Smooth muscle cell (in vitro differentiated cells): ENCODE measurements around the gene PHF10. TPM values are rescaled to one million over a fixed set of nuclear protein-coding genes. Genes with fewer than 3 reads are reported as not detected.

Experiments
- DNase-seq: peaks from one replicate; lab custom pipeline; 2025; ENCODE audit not compliant: unreplicated experiment; lab: John Stamatoyannopoulos, UW
- H2AFZ ChIP-seq: fragments of 200-600 bp; sonication (generic); 2 replicates; pipeline ENCODE4 v1.6.0; 2016; ENCODE audit warnings: antibody characterized with exemption, low read depth, mild to moderate bottlenecking
- H3F3A ChIP-seq: fragments of 200-600 bp; sonication (generic); 2 replicates; pipeline ENCODE4 v1.6.0; 2017; ENCODE audit warnings: antibody characterized with exemption, low read depth
- H3K27ac ChIP-seq: fragments of 200-600 bp; sonication (generic); 2 replicates; pipeline ENCODE4 v1.5.1; 2016; ENCODE audit warnings: low read depth, mild to moderate bottlenecking
- H3K27me3 ChIP-seq: fragments of 200-600 bp; sonication (generic); 2 replicates; pipeline ENCODE4 v1.6.1; 2016; ENCODE audit warnings: low read depth, mild to moderate bottlenecking
- H3K36me3 ChIP-seq: fragments of 200-600 bp; sonication (generic); 2 replicates; pipeline ENCODE4 v1.5.1; 2016; ENCODE audit warnings: low read depth
- H3K4me1 ChIP-seq: fragments of 200-600 bp; sonication (generic); 2 replicates; pipeline ENCODE4 v1.5.1; 2016; ENCODE audit warnings: low read depth
- H3K4me2 ChIP-seq: fragments of 200-600 bp; sonication (generic); 2 replicates; pipeline ENCODE4 v1.6.0; 2016; ENCODE audit warnings: mild to moderate bottlenecking
- H3K4me3 ChIP-seq: fragments of 200-600 bp; sonication (generic); 2 replicates; pipeline ENCODE4 v1.5.1; 2016; ENCODE audit warnings: mild to moderate bottlenecking
- H3K79me2 ChIP-seq: fragments of 200-600 bp; sonication (generic); 2 replicates; pipeline ENCODE4 v1.6.0; 2016; ENCODE audit warnings: low read depth, mild to moderate bottlenecking
- H3K9ac ChIP-seq: fragments of 200-600 bp; sonication (generic); 2 replicates; pipeline ENCODE4 v1.6.0; 2016; ENCODE audit warnings: low read depth
- H3K9me3 ChIP-seq: fragments of 200-600 bp; sonication (generic); replicated peaks from 2 replicates; pipeline ENCODE4 v1.5.1; 2016; ENCODE audit warnings: low read depth
- H4K20me1 ChIP-seq: fragments of 200-600 bp; sonication (generic); 2 replicates; pipeline ENCODE4 v1.6.0; 2016; ENCODE audit warnings: low read depth
- WGBS: methylation state at CpG from one replicate; pipeline ENCODE4 v1.1.7; 2016; ENCODE audit warnings: low lambda C conversion rate; 5-methylcytosine and 5-hydroxymethylcytosine counted together
- polyA plus RNA-seq: library from polyadenylated mRNA; unstranded; fragments of >200 nt; fragmentation: Nextera tagmentation; extraction: Ambion mirVana; gene quantifications from 2 replicates; pipeline ENCODE4 v1.2.1, GENCODE V29; 2016
- total RNA-seq: library from RNA; depleted of rRNA; stranded (reverse); fragments of >200 nt; gene quantifications from 2 replicates; pipeline ENCODE4 v1.2.3, GENCODE V29; 2014
- TF ChIP-seq, protein P1 (sequence below): fragments of 200-600 bp; sonication (generic); IDR thresholded peaks from 2 replicates; pipeline ENCODE4 v1.5.1; 2017; ENCODE audit warnings: borderline replicate concordance, mild to moderate bottlenecking, antibody characterized with exemption; ENCODE audit not compliant: insufficient read depth, poor library complexity, severe bottlenecking

PHF10 gene
- total and polyA plus RNA-seq, 2 experiments from 2014 or later, result 22.0 to 41.9 TPM

DNA sequence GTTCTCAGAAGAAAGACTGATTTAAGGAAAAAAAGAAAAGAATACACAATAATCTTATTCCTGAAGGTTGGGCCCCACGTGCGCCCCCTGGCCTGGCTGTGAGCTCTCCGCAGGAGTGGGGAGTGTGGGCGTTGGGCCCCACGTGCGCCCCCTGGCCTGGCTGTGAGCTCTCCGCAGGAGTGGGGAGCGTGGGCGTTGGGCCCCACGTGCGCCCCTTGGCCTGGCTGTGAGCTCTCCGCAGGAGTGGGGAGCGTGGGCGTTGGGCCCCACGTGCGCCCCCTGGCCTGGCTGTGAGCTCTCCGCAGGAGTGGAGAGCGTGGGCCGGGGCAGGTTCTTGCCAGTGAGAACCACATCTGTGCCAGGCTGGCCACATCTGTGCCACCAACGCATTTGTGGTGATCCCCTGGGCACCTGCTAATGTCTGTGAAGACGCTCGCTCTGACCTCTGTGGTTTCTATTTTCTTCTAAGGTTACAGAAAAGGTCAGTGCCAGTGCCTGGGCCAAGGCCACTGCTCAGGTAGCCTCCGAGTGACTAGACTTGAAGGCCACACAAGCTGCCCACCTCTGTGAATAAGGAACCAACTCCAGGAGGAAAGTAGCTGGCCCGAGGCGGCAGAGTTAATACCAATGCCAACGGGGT, 63.4 kb downstream of the PHF10 start:
- H3K4me2 ChIP-seq, result no peak overlapping the region
- H3K9ac ChIP-seq, result no peak overlapping the region
- H3K36me3 ChIP-seq, result no peaks in the 10 kb centered on the region
- no peaks in the 10 kb centered on the region for H3K4me1 ChIP-seq
- 96% methylated on average over 26 of the region's 26 CpGs for WGBS
- DNase-seq, result no peak
- H3F3A ChIP-seq, result no peaks in the 10 kb centered on the region
- no peaks in the 10 kb centered on the region for H3K79me2 ChIP-seq
- TF ChIP-seq, protein P1, sequence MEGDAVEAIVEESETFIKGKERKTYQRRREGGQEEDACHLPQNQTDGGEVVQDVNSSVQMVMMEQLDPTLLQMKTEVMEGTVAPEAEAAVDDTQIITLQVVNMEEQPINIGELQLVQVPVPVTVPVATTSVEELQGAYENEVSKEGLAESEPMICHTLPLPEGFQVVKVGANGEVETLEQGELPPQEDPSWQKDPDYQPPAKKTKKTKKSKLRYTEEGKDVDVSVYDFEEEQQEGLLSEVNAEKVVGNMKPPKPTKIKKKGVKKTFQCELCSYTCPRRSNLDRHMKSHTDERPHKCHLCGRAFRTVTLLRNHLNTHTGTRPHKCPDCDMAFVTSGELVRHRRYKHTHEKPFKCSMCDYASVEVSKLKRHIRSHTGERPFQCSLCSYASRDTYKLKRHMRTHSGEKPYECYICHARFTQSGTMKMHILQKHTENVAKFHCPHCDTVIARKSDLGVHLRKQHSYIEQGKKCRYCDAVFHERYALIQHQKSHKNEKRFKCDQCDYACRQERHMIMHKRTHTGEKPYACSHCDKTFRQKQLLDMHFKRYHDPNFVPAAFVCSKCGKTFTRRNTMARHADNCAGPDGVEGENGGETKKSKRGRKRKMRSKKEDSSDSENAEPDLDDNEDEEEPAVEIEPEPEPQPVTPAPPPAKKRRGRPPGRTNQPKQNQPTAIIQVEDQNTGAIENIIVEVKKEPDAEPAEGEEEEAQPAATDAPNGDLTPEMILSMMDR, result no peak
- H3K4me3 ChIP-seq, result no peak overlapping the region
- no peaks in the 10 kb centered on the region for H4K20me1 ChIP-seq
- no peak overlapping the region for H2AFZ ChIP-seq
- no peak overlapping the region for H3K27ac ChIP-seq
- no peaks in the 10 kb centered on the region for H3K27me3 ChIP-seq
- H3K9me3 ChIP-seq, result no peaks in the 10 kb centered on the region

DNA sequence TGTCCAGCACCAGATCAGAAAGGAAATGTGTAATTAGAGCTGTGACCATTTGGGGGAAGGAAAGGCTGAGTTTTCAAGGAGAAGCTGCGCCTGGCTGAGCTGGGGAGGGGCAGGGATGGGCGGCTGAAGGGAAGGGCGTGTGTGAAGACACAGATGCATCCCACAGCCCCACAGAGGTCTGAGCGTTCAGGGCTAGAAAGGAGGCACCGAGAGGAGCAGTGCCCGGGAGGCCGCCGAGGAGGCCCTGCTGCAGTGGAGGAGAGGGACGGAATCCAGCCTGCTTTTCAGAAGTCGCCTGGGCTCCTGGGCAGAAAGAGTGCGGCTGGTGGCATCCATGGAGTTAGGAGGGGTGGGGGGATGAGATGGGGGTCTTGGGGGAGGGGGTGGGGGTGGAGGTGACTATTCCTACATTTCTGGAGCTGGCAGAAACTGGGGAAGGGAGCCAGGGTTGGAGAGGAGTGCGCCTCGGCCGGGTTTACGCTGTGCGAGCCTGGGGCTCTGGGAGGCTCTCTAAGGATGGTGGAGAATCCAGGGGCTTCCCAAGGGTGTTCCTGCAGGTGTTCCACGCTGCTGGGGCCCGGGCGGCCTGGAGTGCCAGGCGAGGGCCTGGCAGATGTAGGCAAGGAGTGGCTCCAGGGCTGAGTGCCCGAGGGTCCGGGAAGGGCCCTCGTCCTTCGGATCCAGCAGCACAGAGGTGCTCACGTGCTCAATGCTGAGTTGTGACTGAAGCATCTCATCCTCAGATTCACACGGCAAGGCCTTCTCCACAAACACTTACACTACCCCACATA, 64.3 kb downstream of the PHF10 start:
- Histone ChIP-seq H3K36me3 (no peaks in the 10 kb centered on the region), H3K9ac (no peak overlapping the region), H2AFZ (no peak overlapping the region), H3K27me3 (no peaks in the 10 kb centered on the region), H3K9me3 (no peaks in the 10 kb centered on the region), H3K27ac (no peak overlapping the region), H3K79me2 (no peaks in the 10 kb centered on the region), H3K4me1 (no peaks in the 10 kb centered on the region), H3K4me3 (no peak overlapping the region), H3F3A (no peaks in the 10 kb centered on the region), H4K20me1 (no peaks in the 10 kb centered on the region), H3K4me2 (no peak overlapping the region)
- TF ChIP-seq, protein P1, result no peak
- WGBS, result 98% methylated on average over 23 of the region's 26 CpGs
- no peak for DNase-seq

DNA sequence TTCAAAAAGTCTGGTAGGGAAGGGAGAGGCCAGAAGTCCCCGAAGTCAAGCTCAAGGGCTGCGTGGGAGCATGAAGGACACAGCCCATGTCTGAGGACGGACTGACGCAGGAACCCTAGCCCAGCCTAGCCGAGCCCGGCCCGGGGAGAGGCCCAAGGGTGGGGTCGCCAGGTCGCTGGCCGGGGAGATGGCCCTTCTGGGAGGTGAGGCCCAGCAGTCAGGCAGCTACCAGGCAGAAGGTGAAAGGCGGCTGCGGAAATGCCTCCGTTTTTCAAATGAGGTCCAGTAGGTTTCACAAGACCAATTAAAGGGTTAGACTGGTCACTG, 67.1 kb downstream of the PHF10 start:
- 98% methylated on average over 13 of the region's 13 CpGs for WGBS
- no peak overlapping the region for H2AFZ ChIP-seq
- no peak overlapping the region for H3K9ac ChIP-seq
- no peak overlapping the region for H3K27ac ChIP-seq
- H3K27me3 ChIP-seq, result no peaks in the 10 kb centered on the region
- no peak overlapping the region for H3K4me3 ChIP-seq
- no peaks in the 10 kb centered on the region for H3K9me3 ChIP-seq
- no peaks in the 10 kb centered on the region for H3K79me2 ChIP-seq
- no peaks in the 10 kb centered on the region for H3K36me3 ChIP-seq
- no peaks in the 10 kb centered on the region for H4K20me1 ChIP-seq
- TF ChIP-seq, protein P1, result no peak
- H3K4me2 ChIP-seq, result no peak overlapping the region
- no peak for DNase-seq
- H3K4me1 ChIP-seq, result no peaks in the 10 kb centered on the region
- no peaks in the 10 kb centered on the region for H3F3A ChIP-seq
